NCI-H1105 (cell line): Measurements from ENCODE around the gene SEMA3D.
"Not testable (repeated sequence)": the region's sequence is repeated elsewhere in the genome, so short reads cannot be mapped to it uniquely, and the experiment has no call there.

Experiments
- DNase-seq: peaks from one replicate; lab custom pipeline; 2025; lab: John Stamatoyannopoulos, UW

SEMA3D gene

DNA sequence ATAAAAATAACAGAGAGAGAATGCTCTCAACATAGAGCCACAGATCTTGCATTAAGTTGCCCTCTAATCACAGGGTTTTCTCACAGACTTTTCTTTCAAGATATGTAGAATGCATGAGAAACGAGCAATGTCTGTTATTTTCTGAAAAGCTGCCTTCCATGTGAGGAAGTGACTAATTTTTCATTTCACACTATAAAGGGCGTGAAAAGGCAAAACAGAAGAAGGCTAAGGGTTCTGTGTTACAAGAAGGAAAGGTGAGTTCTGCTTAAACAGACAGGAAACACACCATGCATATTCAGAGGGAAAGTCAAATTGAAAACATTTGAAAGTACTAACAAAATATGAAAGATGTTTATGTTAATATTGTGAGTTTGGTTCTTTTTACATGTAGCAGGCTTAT, 189.2 kb downstream of the SEMA3D start:
- no peak for DNase-seq

DNA sequence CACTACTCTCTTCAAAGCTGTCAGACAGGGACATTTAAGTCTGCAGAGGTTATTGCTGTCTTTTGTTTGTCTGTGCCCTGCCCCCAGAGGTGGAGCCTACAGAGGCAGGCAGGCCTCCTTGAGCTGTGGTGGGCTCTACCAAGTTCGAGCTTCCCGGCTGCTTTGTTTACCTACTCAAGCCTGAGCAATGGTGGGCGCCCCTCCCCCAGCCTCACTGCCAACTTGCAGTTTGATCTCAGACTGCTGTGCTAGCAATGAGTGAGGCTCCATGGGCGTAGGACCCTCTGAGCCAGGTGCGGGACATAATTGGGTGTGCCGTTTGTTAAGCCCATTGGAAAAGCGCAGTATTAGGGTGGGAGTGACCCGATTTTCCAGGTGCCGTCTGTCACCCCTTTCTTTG, 193.9 kb downstream of the SEMA3D start:
- not testable (repeated sequence) for DNase-seq

DNA sequence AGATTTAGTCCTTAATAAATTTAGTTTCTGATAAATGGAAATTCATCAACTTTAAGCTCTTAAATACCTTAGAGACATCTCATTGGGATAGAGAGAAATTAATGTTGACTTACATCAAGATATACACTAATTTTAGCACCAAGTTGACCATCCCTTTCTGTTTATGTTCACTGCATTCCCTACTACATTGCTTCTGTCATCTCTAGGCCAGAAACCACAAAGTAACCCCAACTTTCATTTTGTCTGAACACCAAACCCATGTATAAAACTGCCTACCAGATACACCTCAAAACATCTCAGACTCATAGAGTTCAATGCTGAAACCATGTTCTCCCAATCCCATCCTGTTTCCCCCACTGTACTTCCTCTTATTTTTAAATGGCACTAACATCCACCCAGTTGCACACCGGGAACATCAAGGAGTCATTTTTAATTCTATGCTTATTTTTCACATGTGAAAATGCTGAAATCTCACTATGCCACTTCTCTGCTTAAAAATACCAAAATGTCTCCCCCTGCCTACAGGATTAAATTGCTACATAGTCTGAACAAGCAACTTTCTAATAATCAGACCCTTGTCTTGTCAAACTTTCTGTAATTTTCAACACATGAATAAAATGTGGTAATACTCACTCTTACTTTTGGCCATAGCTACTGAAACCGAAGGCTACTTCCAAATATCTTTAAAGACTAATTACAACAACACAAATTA, 201.6 kb downstream of the SEMA3D start:
- DNase-seq: no peak

DNA sequence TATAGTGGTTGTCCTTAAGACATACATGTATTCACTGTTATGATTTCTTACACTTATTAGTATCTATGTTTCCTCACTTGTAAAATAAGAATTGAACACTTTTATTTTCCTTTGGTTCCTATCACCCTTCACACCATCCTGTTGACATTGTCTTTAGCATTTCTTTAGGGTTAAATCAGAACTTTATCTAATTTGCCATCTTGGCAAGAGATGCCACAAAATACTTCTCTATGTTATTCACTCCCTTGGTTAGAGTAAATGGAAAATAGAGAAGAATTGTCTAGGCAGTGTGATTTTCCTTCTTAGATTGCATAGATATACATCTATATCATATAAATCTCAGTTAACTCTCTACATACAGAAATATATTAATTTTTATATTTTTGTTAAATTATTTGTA, 204.7 kb downstream of the SEMA3D start:
- no peak for DNase-seq

DNA sequence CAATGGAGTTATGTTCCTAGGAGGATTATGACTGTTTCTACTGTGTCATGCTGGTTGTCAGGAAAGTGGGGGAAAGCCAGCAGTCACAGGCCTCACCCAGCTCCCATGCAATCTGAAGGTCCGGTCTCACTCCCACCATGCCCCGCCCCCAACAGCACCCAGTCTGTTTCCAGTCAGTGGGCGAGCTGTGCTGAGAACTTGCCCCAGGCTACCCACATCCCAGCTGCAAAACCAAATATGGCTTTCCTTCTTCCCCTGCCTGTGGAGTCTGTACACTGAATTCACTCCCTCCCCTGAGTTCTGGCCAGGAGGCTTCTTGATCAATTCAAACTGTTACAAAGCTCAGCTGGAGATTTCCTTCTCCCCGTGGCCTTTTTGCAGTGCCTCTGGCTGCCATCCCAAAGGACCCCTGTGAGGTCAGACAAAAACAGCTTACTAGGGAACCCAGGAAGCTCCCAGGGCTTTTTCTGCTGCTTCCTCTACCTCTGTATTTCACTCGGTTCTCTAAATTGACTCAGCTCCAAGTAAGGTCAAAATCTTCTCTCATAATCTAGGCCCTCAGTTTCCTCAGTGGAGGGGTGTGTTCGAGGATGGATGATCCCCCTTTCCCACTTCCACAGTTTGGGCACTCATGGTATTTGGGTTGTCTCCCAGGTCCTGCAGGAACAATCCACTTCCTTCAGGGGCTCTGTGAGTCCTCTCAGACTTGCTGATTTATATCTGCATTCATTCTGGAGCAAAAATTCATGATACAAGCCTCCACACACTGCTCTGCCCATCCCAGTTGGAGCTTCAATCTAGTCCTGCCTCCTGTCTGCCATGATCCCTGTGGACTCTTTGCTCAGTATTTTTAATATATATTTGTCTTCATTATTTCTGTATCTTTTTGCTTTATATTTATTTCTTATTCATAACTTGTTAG, 205.5 kb downstream of the SEMA3D start:
- DNase-seq: no peak

DNA sequence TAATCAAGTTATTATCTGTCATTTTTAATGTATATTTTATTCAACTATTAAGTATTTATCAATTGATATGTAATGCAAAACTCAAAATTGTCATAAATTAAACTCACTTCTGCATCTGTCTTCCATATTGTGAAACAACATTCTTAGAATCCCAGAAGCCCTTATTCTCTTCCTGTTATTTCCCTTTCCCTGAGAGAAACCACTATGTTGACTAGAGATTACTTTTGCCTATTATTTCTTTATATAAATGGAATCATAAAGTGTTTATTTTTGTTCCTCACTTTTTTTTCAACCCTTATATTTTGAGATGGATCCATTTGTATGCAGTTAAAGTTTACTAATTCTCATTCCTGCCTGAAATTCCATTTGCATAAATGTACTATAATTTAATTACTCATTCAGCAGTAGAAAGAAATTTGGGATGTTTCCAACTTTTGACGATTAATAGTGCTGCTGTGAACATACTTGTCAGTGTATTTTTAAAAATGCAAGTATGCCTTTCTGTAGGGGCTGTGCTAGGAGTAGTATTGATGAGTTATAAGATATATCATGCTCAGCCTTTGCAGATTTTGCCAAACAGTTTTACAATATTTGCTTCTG, 211.2 kb downstream of the SEMA3D start:
- no peak for DNase-seq

DNA sequence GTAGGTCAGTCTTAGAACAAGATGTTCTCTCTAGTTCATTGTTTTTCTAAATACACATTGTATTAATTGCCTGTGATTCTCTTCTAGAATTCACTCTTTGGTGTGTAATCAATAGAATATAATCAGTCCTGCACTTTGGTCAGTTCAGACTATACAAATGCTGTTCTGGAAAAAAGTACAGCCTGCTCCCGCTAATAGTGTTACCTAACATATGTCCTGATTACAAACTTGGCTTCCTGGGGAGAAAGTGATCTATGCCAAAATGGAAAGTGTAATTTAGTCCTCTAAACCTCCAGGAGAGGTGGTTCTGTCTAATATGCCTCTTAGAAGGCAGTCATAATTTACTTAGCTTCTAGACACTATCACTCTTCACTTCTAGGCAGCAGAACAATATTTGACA, 215.5 kb downstream of the SEMA3D start:
- DNase-seq: no peak

DNA sequence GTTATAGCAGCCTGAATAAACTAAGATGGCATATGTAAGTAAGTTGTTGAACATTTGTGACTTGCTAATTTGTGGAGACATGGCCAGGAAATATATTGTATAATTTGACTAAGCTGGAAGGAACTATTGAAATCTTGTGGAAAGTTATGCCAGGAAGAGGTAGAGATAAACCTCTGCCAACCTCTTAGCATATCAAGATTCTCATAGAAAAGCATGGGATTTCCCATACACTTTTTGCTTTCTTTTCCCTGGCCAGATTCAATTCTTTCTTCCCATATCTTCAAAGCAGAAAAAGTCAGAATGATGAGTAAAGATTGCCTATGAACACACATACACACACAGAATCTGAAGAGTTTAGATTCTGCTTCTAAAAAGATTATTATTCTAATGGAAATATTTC, 216.2 kb downstream of the SEMA3D start:
- no peak for DNase-seq

DNA sequence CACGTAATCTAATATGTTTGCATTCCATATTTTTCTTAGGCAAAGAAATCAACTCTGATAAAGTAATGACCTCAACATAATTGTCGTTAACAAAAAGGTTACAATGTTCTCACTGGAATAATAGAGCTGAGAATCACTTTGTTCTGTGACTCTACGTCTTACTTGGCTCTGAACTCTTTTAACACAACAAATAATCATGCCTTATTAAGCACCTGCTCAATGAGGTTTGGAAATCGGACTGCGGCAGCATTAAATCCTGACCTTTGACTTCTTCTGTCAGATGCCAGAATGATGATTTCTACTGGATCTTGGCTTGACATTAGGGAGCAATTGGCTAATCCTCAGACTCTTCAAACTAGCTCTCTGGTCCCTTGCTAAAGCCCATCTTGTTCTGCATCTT, 233.6 kb downstream of the SEMA3D start:
- no peak for DNase-seq

DNA sequence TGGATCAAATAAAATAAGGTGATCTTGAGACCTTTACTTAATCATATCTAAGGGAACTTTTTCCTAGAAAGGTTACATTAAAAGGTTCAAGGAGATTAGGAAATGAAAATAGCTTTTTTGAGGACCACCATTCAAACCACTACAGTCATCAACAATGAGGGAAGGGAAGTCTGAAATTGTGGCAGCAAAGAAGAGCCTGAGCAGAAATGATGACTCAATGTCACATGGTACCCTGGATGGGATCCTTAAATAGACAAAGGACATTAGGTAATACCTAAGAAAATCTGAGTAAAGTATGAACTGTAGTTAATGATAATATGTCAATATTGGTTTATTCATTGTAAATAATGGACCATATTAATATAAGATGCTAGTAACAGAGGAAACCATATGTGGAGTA, 236.0 kb downstream of the SEMA3D start:
- no peak for DNase-seq

DNA sequence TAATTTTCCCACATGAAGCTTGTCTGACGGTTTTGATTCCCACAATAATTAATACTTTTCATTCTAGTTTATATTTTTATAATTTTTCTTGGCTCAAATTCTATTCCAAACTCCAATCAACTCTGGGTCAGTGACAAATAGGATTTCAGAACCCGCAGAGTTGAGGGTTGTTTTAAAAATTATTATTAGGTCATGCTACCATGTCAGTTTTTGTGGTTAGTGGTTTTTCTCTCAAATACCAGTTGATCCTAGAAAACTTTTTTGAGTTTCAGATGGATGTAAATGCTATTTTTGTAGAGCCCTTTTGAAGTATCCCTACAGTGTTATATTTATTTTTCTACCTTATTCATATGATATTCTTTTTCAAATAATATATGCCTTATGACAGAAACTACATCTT, 237.4 kb downstream of the SEMA3D start:
- no peak for DNase-seq

DNA sequence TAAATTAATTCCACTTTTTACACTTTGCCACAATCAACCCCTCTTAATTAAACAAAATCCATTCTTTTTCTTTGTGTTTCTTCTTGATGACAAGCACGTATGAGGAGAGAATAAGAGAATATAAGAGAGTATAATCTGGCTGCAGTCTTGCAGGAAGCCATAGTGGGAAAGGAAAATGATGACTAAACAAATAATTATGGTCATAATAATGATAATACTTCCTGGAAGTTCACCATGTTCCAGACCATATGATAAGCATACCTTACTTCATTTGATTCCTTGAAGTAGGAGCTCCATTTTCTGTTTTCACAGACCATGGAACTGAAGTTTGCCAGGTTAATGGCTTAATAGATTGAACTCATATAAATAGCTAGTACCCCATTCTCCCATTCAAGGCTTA, 237.8 kb downstream of the SEMA3D start:
- DNase-seq: no peak

DNA sequence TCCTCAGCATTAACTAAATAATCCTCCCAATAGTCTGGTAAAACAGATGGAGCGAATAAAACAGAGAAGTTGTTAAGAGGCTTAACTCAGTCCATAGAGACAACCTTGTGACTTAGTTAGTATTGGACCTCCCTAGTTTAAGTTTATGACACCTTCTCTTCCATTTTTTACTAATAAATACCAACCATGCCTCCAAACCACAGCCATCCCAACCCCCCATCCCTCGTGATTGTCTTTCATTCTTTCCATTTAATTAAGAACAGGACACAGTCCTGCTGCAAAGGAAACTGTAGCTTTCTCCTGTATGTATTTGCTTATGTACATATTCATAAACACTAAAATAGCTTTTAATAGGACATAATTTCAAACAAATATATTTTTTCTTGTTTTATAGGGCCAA, 238.2 kb downstream of the SEMA3D start:
- DNase-seq: no peak

DNA sequence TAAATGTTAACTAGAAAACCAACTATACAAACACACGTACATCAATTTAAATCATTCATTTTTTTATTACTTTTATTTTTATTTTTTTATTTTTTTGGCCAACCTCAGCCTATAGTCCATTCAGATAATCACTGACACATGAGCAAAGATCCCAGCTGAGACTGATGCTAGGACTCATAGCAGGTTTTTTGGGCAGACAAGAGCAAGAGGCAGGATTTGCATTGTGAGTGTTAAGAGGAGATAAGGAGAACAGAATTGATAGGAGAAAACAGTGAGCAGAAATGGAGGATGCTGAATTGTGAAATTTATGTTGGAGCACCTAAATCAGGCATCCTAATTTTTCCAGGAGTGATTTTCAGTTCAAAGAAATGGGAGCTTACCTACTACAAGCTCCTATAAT, 240.3 kb downstream of the SEMA3D start:
- no peak for DNase-seq
